SW480 (cell line): Measurements from ENCODE around the gene PDIK1L.

Experiments used
- DNase-seq: peaks from one replicate; pipeline ENCODE4 v3.0.0-alpha.2; 2016; ENCODE audit warnings: low spot score

PDIK1L gene

DNA sequence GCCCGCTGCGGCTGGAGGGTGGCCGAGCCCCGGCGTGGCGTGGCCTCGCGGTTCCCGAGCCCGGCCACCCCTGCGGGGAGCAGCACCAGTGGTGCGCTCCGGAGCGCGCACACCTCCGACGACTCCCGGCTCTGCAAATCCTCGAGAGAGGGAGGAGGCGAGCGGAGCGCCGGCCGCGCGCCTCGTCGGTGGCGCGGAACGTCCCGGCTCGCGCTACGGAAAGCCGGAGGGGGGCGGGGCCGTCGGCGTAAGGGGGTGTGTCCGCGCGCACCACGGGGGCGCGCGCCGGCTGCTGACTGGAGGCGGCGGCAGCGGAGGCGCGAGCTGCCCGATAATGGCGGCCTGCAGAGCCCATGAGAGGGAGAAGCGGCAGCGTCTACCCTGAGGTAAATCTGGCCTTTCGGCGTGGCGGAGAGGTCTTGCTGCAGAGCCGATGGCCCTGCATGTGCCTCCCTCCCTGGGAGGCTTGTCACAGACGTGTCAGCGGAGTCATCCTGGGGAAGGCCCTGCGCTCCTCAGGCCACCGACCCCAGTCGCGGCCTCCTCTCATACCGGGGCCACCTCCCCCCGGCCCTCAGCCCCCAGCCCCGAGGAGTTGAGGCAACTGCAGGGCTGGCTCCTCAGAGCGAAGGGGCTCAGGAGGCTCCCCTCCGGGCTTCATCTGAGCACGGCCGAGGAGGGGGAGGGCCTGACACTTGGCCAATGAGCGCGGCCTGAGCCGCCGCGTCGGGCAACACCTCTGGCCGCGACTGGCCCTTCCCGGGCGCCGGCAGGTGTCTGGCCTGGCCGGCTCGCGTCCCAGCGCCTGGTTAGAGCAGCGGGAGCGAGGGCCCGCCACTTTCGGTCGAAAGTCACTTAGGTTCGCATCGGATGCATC is at the start of gene PDIK1L:
PDIK1L (plus strand) TSS at position 295 of the 877 bp plus-strand sequence. CDS start 2,485 bp downstream, outside the sequence.
- DNase-seq: peak; percentile 93

DNA sequence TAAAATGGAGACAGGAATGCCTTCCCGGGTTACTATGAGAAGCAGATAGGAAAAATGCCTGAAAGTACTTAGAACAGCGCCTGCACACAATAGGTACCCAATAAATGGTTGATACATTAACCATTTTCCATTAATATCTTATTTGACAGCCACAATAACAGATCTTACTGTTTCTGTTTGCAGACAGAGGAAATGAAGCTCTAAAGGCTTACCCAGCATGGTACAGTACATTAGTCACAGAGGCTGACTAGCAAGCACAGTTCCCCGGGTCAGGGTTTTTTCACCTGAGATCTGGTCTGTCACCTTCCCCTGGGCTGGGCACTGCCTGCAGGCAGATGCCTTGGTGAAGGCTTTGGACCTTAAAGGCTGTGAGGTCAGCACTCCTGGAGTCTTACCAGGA is 47.1 kb upstream of the PDIK1L start:
- DNase-seq: no peak

DNA sequence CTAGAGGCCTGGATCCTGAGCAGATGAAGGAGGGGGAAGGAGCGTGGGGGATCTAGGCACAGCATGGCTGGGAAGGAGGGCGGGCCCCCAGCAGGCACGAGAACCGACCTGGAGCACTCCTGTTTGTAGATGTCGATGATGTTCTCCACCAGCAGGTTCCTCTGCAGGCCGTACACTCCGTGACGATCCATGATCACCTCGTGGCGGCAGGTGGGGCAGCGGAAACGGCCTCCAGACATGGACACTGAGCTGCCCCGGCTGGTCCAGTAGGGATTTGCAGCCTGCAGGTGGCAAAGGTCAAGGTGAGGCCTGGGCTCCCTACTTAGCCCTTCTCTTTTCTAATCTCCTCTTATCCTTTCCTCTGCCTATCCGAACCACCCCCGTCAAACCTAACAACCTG is 45.5 kb upstream of the PDIK1L start:
- no peak for DNase-seq

DNA sequence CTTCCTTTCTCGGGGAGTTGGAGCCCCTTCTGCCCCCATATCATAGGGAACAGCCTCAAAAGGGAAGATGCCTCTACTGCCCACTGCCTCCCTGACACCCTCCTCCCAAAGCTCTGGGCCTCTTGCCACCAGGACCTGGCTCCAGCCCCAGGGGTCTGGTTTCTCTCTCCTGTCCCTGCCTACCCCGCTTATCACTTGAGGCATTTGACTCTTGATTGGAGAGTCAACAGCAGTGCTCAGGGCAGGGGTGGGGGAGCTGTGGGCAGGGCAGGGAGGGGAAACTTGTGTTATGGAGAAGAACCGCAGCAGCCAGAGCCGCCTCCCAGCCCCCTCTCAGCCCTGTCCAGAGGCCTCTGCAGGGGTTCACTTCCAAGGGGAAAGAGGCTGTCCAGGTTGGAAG is 44.8 kb upstream of the PDIK1L start:
- no peak for DNase-seq

DNA sequence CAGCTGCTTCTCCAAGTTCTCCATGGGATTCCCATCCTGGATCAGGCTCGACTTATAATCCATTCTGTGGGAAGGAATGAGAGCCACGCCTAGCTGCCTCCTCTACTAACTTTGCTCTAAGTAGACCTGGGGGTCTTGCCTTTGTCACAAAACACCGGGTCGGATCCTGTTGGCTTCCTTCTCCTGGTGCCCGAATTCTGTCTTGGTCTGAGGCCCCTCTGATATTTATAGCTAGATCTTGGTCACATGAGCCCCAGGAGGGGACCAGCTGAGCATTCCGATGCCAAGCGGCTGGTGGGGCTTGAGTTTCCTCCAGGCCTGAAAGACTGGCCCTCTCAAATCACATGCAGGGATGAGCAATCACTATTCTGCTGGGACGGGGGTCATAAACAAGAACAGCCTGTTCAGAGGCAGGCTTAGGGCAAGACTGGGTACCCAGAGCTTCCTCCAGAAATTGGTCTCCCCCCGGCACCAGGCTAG is 44.2 kb upstream of the PDIK1L start, which contains the start of gene TRIM63:
TRIM63 (minus strand) TSS at position 199 of the 480 bp plus-strand sequence; CDS start at position 63, 136 bp downstream.
- no peak for DNase-seq

DNA sequence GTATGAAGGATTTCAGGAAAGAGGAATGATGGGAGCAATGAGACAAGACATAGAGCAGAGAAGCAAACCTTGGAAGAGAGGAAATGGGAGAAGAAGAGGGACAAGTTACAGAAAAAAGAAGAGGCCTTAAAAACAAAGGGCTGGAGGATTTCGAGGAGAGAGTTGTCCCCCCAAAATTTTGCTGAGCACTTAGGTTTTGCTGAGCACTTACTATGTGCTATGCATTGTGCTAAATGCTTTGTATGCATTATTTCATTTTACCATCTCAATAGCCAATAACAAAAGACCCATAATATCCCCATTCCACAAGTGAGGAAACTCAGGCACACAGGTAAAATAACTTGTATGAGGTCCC is 41.7 kb upstream of the PDIK1L start:
- no peak for DNase-seq

DNA sequence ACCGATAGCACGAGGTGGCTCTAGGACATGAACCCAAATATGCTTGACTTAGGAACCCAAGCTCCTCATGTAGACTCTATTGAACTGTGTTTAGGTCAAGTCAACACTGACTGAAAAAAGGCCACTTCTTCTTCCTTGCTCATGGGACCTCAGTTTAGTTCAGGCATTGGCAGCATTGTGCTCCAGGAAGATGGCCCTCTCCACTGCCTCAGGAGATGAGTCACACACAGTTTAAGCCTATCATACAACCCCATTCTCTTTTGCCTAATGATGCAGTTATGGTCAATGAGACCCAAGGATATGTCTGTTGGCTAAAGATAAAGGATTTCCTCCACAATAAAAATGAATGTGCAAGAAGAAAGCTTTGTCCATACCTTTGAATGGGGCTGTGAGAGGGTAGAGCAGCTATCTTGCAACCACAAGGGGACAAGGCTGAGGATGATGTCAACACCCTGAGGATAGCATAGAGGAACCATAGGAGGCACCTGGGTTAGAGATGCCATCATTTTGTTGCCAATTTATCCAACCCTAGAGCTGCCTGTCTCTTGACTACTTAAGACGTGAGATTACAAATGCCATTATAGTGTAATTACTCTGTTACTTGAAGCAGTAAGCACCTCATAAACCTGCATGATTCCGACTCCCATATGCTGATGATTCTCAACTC is 41.2 kb upstream of the PDIK1L start:
- peak; percentile 27 for DNase-seq

DNA sequence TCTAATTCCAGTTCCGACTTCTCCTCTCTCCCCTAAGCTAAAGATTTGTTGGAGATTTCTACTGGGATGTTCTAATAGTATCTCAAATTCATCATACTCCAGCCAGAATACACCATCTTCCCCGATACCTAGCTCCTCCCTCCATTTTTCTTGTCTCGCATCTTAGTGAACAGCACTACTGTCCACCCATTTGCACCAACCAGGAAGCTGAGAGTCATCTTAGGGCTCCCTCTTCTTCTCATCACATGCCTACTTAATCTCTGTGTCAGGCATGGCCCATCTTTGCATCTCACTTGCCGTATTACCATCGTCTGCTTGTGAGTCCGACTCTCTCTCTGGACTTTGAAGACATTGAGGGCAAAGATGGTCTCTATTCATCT is 40.7 kb upstream of the PDIK1L start:
- DNase-seq: no peak

DNA sequence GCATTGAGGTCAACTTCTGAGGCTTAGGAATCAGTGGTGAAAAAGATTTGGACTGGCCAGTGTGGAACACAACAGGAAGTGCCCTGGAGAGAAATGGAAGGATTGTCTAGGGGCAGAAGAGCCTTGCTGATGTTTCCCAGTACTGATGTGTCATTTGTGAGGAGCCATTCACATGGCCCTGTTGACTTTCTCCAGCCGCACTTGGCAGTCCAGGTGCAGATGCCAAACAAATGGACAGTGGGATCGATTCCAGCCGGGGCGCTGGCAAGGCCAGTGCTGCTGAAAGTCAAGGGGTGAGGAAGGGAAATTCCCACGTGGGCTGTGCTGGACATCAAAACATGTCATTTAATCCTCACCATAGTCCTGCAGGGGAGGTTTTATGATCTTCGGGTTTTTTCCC is 39.3 kb upstream of the PDIK1L start:
- no peak for DNase-seq

DNA sequence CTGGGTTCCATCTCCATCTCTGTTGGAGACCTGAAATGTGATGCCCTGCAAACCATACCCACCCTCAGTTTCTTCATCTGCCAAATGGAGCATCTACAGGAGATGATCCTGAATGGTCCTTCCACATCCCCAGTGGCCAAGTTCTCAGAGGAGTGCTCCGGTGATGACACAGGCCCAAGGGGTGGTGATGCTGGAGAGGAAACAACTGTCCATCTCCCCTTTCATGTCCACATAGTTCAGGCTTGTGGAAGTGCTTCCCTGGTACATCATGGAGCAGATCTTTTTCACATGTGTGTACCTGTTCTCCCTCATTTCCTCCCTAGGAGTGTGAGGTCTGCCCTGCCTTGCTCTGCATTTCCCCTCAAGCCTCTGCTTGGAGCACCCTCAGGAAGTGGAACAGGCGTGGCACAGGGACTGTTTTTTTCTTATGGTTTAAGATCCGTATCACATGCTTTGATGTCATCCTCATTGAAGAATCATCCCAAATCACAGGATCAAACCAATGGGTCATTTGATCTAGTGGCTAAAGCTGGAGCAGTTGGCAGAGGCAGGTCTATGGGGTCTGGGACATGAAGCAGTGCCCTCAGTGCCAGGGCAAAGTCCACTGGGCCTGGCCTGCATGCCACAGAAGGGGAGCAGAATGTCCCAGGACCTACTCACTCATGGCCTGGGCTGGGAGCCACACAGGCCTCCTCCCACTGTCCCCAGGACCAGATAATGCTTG is 36.0 kb upstream of the PDIK1L start:
- peak; percentile 41 for DNase-seq

DNA sequence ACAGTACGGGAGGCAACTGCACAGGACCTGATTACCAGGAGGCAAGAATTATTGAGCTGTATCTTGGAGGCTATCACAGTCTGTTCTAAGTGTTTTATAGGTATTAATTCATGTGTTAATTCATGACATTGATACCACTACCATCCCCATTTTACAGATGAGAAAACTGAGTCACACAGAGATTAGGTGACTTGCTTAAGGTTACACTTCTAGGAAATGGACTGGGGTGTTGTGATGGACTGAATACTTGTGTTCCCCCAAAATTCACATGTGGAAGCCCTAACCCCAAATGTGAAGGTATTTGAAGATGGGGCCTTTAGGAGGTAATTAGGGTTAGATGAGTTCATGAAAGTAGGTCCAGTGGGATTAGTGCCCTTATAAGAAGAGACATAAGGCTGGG is 34.1 kb upstream of the PDIK1L start:
- no peak for DNase-seq

DNA sequence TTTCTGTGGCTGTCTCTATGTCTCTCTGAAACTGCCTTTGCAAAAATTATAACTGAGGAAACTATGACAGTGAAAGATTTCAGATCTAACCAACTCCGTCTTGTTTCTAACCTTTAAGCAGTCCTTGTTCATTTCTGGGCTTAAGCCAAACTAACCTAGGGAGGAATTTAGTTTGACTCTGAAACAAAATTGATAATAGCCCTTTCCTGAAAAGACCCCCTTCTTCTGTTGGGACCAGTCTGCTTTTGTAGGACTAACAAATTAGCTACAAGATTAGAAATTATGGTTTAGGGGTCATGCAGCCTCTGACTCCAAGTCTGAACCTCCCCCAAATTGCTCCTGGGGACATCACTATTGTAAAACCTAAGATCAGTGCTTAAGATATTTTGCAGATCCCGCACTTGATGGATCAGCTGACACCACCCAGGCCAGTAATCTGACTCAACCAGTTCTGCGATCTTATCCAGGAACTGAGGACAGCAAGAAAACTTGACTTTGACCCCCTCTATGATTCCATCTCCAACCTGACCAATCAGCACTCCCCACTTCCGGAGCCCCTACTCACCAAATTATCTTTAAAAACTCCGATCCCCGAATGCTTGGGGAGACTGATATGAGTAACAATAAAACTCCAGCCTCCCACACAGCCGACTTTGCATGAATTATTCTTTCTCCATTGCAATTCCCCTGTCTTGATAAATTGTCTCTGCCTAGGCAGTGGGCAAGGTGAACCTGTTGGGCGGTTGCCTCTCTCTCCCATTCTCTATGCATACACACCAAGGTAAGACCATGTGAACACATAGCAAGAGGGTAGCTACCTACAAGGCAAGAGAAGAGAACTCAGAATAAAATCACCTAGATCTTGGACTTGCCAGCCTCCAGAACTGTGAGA is 33.1 kb upstream of the PDIK1L start:
- DNase-seq: no peak

DNA sequence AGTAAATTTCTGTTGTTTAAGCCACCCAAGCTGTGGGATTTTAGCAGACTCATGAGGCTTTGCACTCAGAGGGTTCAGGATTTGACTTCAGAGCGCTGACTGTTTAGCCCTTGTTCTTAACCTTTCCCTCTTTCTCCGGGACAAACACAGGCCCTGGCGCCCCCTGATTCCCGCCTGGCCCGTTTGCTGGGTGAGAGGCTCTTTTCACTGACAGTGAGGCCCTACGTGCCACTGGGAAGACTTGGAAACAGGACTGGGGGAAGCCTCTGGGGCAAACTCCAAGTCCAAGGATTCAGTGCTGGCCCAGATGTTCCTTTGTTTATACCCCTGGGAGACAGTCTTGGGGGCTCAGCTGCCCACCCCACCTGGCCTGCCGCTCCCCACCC is 32.5 kb upstream of the PDIK1L start:
- DNase-seq: no peak

DNA sequence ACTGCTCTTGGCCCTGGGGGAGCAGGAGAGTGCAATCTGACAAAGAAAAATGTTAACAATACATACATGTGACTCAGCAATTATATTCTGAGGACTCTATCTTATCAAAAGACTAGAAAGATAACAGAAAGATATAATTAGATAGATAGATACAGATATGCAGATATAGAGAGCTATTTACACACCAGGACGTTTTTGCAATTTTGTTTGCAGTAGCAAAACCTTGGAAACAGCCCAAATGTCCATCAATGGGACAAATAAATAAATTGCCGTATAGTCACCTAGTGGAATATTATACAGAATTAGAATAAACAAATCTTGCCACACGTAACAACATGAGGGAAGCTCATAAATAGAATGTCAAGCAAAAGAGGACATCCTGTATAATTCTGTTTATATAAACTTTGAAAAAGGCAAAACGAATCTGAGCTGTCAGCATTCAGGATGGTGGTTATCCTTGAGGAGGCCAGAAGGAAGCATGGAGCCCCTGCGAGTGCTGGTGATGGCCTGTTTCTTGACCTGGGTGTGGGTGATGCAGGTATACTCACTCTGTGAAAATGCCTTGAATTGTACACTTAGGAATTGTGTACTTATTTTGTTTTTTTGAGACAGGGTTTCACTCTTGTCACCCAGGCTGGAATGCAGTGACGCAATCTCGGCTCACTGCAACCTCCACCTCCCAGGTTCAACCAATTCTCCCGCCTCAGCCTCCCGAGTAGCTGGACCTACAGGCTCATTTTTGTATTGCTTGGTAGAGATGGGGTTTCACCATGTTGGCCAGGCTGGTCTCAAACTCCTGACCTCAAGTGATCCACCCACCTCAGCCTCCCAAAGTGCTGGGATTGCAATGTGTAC is 31.4 kb upstream of the PDIK1L start:
- no peak for DNase-seq

DNA sequence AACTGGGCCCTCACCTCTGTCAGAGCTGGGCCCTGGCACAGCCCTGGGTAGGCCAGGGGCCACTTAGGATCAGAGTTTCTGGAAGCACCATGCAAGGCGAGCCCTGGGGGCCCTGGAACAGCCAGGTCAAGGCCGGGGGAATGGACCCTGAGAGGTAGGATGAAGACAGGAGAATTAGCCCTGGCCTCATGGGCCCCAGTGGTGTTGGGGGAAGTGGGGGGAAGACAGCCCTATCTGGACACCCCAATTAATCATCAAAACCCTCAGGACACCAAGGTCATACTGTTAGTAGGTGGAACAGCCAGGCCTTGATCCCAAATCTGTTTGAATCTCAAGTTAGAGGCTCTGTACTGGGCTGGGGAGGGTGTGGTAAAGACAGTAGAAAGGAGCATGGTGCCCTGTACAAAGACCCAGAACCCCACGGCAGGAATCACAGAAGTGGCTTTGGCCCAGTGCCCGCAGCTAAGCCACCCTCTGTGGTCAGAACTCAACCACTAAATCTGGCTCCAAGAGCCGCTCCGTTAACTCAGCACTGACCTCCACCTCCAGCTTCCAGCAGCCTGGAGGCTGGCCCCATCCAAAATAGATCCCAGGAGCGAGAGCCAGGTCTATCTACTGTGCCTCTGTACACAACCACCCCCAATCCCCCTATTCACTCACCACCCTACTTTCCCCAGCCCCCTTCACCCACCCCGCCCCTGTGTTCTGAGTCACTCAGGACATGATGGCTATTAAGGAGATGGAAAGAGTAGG is 30.2 kb upstream of the PDIK1L start:
- peak; percentile 49 for DNase-seq

DNA sequence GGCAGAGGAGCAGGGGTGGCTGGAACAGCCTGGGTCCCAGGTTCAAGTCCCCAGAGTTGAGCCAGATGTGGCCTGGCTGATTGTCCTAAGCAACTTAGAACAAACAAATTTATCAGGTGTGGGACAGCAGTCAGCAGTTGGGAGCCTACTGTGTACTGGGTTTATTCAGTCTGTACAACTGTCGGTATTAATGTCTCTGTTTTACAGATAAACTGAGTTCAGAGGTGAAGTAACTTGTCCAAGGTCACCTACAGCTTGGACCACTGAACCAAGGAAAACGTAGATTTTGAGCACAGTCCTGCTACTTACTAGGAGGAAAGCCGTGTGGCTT is 29.6 kb upstream of the PDIK1L start:
- no peak for DNase-seq

DNA sequence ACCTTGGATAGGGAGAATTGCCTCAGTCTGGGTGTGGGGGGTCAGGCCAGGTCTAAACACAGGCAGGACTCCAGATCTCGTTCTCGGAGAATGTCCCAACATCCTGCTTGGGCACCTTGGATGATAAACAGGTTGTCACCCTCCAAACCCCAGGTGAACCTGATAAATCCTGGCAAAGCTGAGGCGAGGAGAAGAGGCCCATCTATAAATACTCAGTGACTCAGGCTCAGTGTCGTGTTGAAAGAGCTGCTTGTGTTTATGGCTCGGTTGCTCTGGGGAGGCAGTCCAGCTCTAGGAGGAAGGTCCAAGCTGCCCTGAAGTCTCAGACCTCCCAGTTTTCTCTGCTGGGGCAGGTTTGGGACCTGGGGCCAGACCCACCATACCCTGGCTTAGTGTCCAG is 28.4 kb upstream of the PDIK1L start:
- no peak for DNase-seq

DNA sequence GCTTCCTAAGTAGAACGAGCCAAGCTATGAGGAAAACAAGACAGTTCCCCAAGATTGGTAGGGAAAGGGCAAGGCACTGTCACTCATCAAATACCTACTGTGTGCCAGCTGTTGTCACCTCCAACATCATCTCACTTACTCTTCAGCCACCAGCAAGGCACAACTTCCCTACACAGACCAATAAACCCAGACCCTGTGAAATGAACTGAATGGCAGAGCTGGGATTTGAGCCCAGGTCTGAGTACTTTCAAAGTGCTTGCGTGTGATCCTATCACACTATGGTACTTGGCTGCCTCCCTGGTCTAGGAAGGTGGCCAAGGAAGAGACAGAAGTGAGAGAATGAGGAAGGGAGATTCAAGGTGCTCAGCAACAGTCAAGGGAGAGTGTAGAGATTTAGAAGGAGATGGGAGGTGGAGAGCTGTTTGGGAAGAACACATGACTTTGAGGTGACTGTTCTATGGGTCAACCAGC is 27.5 kb upstream of the PDIK1L start:
- no peak for DNase-seq

DNA sequence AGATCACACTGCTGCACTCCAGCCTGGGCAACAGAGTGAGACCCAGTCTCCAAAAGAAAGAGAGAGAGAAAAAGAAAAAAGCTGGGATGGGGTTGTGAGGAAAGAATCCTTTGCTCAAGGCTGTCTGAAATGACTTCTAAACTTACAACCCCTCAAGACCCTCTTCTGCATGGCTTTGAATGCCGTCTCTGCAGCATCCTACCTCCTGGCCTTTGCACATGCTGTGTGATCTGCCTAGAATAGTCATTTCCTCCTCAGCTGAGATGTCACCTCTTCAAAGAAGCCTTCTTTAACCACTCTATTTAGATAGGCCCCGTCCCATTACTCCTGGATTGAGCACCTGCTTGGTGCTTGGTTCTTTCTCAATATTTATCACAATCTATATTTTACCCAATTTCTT is 26.8 kb upstream of the PDIK1L start:
- DNase-seq: no peak

DNA sequence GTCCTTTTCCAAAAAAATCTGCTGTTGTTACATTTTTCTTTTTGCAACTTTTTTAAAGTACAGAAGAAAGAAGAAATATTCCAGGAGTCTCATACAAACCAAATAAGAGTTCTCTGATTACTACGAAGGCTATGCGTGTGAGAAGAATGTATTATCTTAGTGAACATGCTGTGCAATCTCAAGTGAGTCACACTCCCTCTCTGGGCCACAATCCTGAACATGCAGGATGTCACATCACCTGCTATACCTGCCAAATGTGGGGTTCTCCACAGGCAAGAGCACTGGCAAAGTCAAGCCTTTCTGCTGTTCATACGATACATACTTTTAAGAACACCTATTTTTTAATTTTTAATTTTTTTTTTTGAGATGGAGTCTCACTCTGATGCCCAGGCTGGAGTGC is 22.5 kb upstream of the PDIK1L start:
- DNase-seq: no peak
